H1 (cell line): ENCODE measurements around the gene TLNRD1.

ENCODE experiments used
- CHD2 ChIP-seq: IDR thresholded peaks from 2 replicates; pipeline ENCODE4 v1.6.1; 2012; ENCODE audit warnings: low read length, improper control_type of control experiment
- EP300 ChIP-seq, 2 experiments: IDR thresholded peaks; 1 replicate in 1 of 2; 2 replicates in 1 of 2; pipeline ENCODE4 v1.6.1; 2011 to 2012; ENCODE audit warnings: low read depth in 2 of 2, low read length in 2 of 2, mild to moderate bottlenecking in 2 of 2, borderline replicate concordance in 1 of 2, inconsistent platforms in 1 of 2, moderate library complexity in 1 of 2
- POLR2AphosphoS5 ChIP-seq: IDR thresholded peaks from 2 replicates; pipeline ENCODE4 v1.6.1; 2011; ENCODE audit warnings: low read depth, low read length
- SP1 ChIP-seq: IDR thresholded peaks from 2 replicates; pipeline ENCODE4 v1.6.1; 2011; ENCODE audit warnings: low read depth, low read length
- SP2 ChIP-seq: IDR thresholded peaks from 2 replicates; pipeline ENCODE4 v1.6.1; 2012; ENCODE audit warnings: mild to moderate bottlenecking, low read length, inconsistent platforms
- TF ChIP-seq, protein P1 (sequence below), 3 experiments: IDR thresholded peaks; 1 replicate in 2 of 3; 2 replicates in 1 of 3; pipeline versions ENCODE4 v1.5.1 to v1.6.1; 2011; ENCODE audit warnings: low read length in 3 of 3, mild to moderate bottlenecking in 3 of 3, inconsistent platforms in 2 of 3, low read depth in 1 of 3, moderate library complexity in 1 of 3; ENCODE audit not compliant: insufficient read depth in 1 of 3; ENCODE audit errors: control extremely low read depth in 1 of 3

DNA sequence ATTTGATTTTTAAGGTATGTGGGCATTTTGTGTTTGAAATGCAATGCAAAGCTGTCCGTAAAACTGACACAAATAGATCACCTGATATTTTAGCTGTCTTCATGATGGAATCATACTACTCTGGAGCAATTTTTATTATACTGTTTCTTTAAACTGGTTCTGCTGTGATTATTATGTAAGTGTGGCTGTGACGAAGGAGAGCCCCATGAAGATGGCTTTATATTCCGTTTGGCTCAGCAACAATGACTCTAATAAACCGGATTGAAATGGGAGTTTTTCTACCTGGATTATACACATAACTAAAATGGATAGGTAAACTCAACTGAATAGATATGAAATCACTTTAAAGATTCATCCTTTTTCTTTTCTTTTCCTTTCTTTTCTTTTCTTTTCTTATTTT, 9.4 kb downstream of the TLNRD1 start:
- no peak for TF ChIP-seq SP2
- TF ChIP-seq, protein P1, sequence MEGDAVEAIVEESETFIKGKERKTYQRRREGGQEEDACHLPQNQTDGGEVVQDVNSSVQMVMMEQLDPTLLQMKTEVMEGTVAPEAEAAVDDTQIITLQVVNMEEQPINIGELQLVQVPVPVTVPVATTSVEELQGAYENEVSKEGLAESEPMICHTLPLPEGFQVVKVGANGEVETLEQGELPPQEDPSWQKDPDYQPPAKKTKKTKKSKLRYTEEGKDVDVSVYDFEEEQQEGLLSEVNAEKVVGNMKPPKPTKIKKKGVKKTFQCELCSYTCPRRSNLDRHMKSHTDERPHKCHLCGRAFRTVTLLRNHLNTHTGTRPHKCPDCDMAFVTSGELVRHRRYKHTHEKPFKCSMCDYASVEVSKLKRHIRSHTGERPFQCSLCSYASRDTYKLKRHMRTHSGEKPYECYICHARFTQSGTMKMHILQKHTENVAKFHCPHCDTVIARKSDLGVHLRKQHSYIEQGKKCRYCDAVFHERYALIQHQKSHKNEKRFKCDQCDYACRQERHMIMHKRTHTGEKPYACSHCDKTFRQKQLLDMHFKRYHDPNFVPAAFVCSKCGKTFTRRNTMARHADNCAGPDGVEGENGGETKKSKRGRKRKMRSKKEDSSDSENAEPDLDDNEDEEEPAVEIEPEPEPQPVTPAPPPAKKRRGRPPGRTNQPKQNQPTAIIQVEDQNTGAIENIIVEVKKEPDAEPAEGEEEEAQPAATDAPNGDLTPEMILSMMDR (IDR thresholded peaks at IDR 0.05; ENCODE audit: control extremely low read depth in 1 of 3, insufficient read depth in 1 of 3, low read depth in 1 of 3, low read length in 3 of 3) = no peak
- no peak for TF ChIP-seq POLR2AphosphoS5
- TF ChIP-seq SP1 = no peak
- no peak for TF ChIP-seq EP300 (IDR thresholded peaks at IDR 0.05; ENCODE audit: borderline replicate concordance in 1 of 2, low read depth in 2 of 2, low read length in 2 of 2)
- TF ChIP-seq CHD2 = no peak
